IMR-90 (cell line): ENCODE measurements around the gene NRP1. TPM values are rescaled to one million over a fixed set of nuclear protein-coding genes. Genes with fewer than 3 reads are reported as not detected.

Experiments
- ATAC-seq: fragments of 200-7000 bp; cut with Tn5 transposase; 2 replicates; pipeline ENCODE4 v1.9.1; 2020; ENCODE audit warnings: low read depth, mild to moderate bottlenecking, moderate library complexity
- BruUV-seq: library from RNA; stranded (reverse); fragments of 400-500 nt; replicated peaks from 2 replicates; lab custom pipeline; 2021; lab: Mats Ljungman, UMichigan
- CTCF ChIA-PET: fragments of 300-600 bp; formaldehyde crosslinking; extraction: SDS; loops from one replicate; lab custom pipeline; 2021; ENCODE audit warnings: antibody characterized with exemption; lab: Yijun Ruan, JAX
- POLR2A ChIA-PET: fragments of 300-600 bp; sonication (Branson Sonifier 250); formaldehyde crosslinking; loops from one replicate; lab custom pipeline; 2022; ENCODE audit warnings: antibody characterized with exemption; ENCODE audit not compliant: unreplicated experiment; lab: Charles Lee
- DNase-seq: peaks from one replicate; pipeline ENCODE4 v3.0.0; 2013
- H2AFZ ChIP-seq: replicated peaks from 2 replicates; pipeline ENCODE3; 2013; ENCODE audit warnings: low read length, mild to moderate bottlenecking; ENCODE audit not compliant: poor library complexity
- H2AK5ac ChIP-seq: 2 replicates; pipeline ENCODE4 v1.6.1; 2013; ENCODE audit warnings: low read depth, low read length, inconsistent platforms
- H2AK9ac ChIP-seq: replicated peaks from 2 replicates; pipeline ENCODE3; 2013; ENCODE audit warnings: mild to moderate bottlenecking, low read depth, low read length, moderate library complexity; ENCODE audit not compliant: poor library complexity
- H2BK120ac ChIP-seq: 2 replicates; pipeline ENCODE4 v1.6.1; 2013; ENCODE audit warnings: low read depth, low read length, inconsistent platforms
- H2BK15ac ChIP-seq: 3 replicates; pipeline ENCODE4 v1.6.1; 2013; ENCODE audit warnings: low read depth, low read length, inconsistent platforms
- H2BK20ac ChIP-seq: 2 replicates; pipeline ENCODE4 v1.6.1; 2013; ENCODE audit warnings: low read depth, mild to moderate bottlenecking, inconsistent platforms, low read length, moderate library complexity
- H2BK5ac ChIP-seq: 2 replicates; pipeline ENCODE4 v1.6.1; 2013; ENCODE audit warnings: mild to moderate bottlenecking, low read depth, low read length, inconsistent platforms; ENCODE audit not compliant: poor library complexity, severe bottlenecking
- H3K14ac ChIP-seq: replicated peaks from 2 replicates; pipeline ENCODE4 v1.6.1; 2013; ENCODE audit warnings: low read depth, low read length, inconsistent platforms
- H3K18ac ChIP-seq: 2 replicates; pipeline ENCODE4 v1.6.1; 2013; ENCODE audit warnings: low read depth, low read length, control low read depth
- H3K23ac ChIP-seq: 2 replicates; pipeline ENCODE4 v1.6.1; 2013; ENCODE audit warnings: low read depth, low read length, inconsistent platforms
- H3K27ac ChIP-seq: 2 replicates; pipeline ENCODE4 v1.5.1; 2013; ENCODE audit warnings: mild to moderate bottlenecking, control low read depth, low read length; ENCODE audit not compliant: insufficient read depth
- H3K27me3 ChIP-seq: 2 replicates; pipeline ENCODE4 v1.6.1; 2013; ENCODE audit warnings: low read length; ENCODE audit not compliant: control insufficient read depth, insufficient read depth
- H3K36me3 ChIP-seq: 2 replicates; pipeline ENCODE4 v1.6.1; 2013; ENCODE audit warnings: low read length, mixed read lengths; ENCODE audit not compliant: control insufficient read depth, insufficient read depth
- H3K4ac ChIP-seq: 2 replicates; pipeline ENCODE4 v1.6.1; 2013; ENCODE audit warnings: low read depth, low read length, inconsistent platforms
- H3K4me1 ChIP-seq: 2 replicates; pipeline ENCODE4 v1.6.1; 2013; ENCODE audit warnings: low read length, mixed read lengths; ENCODE audit not compliant: control insufficient read depth, insufficient read depth
- H3K4me2 ChIP-seq: 2 replicates; pipeline ENCODE4 v1.6.1; 2013; ENCODE audit warnings: low read depth, mild to moderate bottlenecking, control low read depth, low read length, moderate library complexity
- H3K4me3 ChIP-seq: 2 replicates; pipeline ENCODE4 v1.5.1; 2013; ENCODE audit warnings: low read depth, mild to moderate bottlenecking, control low read depth, low read length, moderate library complexity; ENCODE audit not compliant: insufficient read depth
- H3K56ac ChIP-seq: 2 replicates; pipeline ENCODE4 v1.6.1; 2013; ENCODE audit warnings: low read length, inconsistent platforms; ENCODE audit not compliant: insufficient read depth; ENCODE audit errors: extremely low read depth
- H3K79me1 ChIP-seq, 2 experiments: 2 replicates each; pipeline ENCODE4 v1.6.1; 2013; ENCODE audit warnings: low read length in 2 of 2, inconsistent platforms in 1 of 2, low read depth in 1 of 2
- H3K9ac ChIP-seq: 2 replicates; pipeline ENCODE4 v1.6.1; 2013; ENCODE audit warnings: low read depth, low read length, control low read depth
- H3K9me1 ChIP-seq: 2 replicates; pipeline ENCODE4 v1.6.1; 2013; ENCODE audit warnings: low read length, inconsistent platforms; ENCODE audit not compliant: insufficient read depth
- H3K9me3 ChIP-seq: 2 replicates; pipeline ENCODE4 v1.6.1; 2013; ENCODE audit warnings: low read length; ENCODE audit not compliant: control insufficient read depth, insufficient read depth
- H4K20me1 ChIP-seq: 2 replicates; pipeline ENCODE4 v1.6.1; 2013; ENCODE audit warnings: low read length, inconsistent platforms; ENCODE audit not compliant: insufficient read depth
- H4K5ac ChIP-seq: 2 replicates; pipeline ENCODE4 v1.6.1; 2013; ENCODE audit warnings: mild to moderate bottlenecking, low read depth, low read length, control low read depth
- H4K8ac ChIP-seq, 2 experiments: 2 replicates each; pipeline ENCODE4 v1.6.1; 2013; ENCODE audit warnings: low read depth in 2 of 2, low read length in 2 of 2, control low read depth in 1 of 2, inconsistent platforms in 1 of 2
- H4K91ac ChIP-seq: 2 replicates; pipeline ENCODE4 v1.6.1; 2013; ENCODE audit warnings: low read depth, low read length, inconsistent platforms; ENCODE audit not compliant: insufficient read depth
- BHLHE40 ChIP-seq: fragments of 150-350 bp; IDR thresholded peaks from 2 replicates; pipeline ENCODE4 v1.6.1; 2016; ENCODE audit warnings: mild to moderate bottlenecking, low read depth, low read length
- FOS ChIP-seq: fragments of 150-350 bp; IDR thresholded peaks from 2 replicates; pipeline ENCODE4 v1.6.1; 2016; ENCODE audit warnings: low read depth, low read length
- MAFK ChIP-seq: IDR thresholded peaks from 2 replicates; pipeline ENCODE4 v1.6.1; 2012; ENCODE audit warnings: low read depth, low read length, improper control_type of control experiment
- MXI1 ChIP-seq: IDR thresholded peaks from 2 replicates; pipeline ENCODE4 v1.6.1; 2012; ENCODE audit warnings: low read depth, mild to moderate bottlenecking, low read length, moderate library complexity, borderline replicate concordance
- NFE2L2 ChIP-seq: fragments of 150-350 bp; IDR thresholded peaks from 2 replicates; pipeline ENCODE4 v1.6.1; 2016; ENCODE audit warnings: low read depth, mild to moderate bottlenecking, low read length
- POLR2A ChIP-seq: IDR thresholded peaks from 2 replicates; pipeline ENCODE4 v1.6.1; 2012; ENCODE audit warnings: mild to moderate bottlenecking, low read depth, low read length
- RCOR1 ChIP-seq: IDR thresholded peaks from 2 replicates; pipeline ENCODE4 v1.6.1; 2012; ENCODE audit warnings: mild to moderate bottlenecking, low read length, improper control_type of control experiment; ENCODE audit not compliant: insufficient replicate concordance
- WGBS, 2 experiments: methylation state at CpG; one replicate each; pipeline versions ENCODE4 v1.1.5 to v1.1.7; 2013; ENCODE audit warnings: missing lambda C conversion rate in 2 of 2; ENCODE audit not compliant: insufficient read length in 1 of 2; ENCODE audit errors: extremely low coverage in 2 of 2; 5-methylcytosine and 5-hydroxymethylcytosine counted together
- dilution Hi-C: fragments of 300-500 bp; cut with HindIII; formaldehyde crosslinking; loops from one replicate; pipeline ENCODE4 v1.14.3; 2018; ENCODE audit warnings: low sequenced_read_pairs; ENCODE audit not compliant: unreplicated experiment
- in situ Hi-C: fragments of 300-500 bp; cut with MboI; formaldehyde crosslinking; loops from 3 replicates; pipeline ENCODE4 v1.14.3; 2019; ENCODE audit warnings: low sequenced_read_pairs, inconsistent platforms, mixed read lengths
- intact Hi-C: fragments of 100-400 bp; cut with micrococcal nuclease; formaldehyde crosslinking; loops from 2 replicates; pipeline ENCODE4 v1.10.0; 2022
- polyA plus RNA-seq, 3 experiments: library from polyadenylated mRNA; depleted of rRNA; stranded (reverse); fragments of >200 nt; gene quantifications; 2 replicates each; pipeline ENCODE4 v1.2.3, GENCODE V29; 2012; ENCODE audit warnings: low replicate concordance in 1 of 3
- total RNA-seq: library from RNA; depleted of rRNA; stranded (reverse); fragments of >200 nt; gene quantifications from 2 replicates; pipeline ENCODE4 v1.2.3, GENCODE V29; 2012

The NRP1 gene
- total and polyA plus RNA-seq, 2 of the 4 experiments (the other 2 are of a cell fraction): 108 to 227 TPM

DNA sequence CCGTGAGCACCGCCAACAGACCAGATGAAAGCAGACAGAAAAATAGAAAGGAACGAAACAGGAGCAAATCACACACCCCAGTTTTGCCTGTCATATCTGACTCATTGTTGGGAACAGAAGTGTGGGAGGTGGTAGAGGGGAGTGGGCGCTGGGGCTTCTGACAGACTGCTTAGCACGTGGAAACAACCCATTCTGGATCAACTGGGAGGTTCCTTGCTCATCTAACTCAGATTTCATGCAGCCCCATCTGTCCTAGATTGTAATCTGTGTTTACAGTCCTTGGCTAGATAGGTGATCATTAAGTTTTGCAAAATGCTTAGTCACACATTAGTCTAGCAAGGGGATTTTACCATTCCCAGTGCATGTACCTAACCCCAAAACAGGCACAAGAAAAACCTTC is 154.1 kb downstream of the NRP1 start:
- no peak overlapping the region for H3K56ac ChIP-seq
- no peak overlapping the region for H4K91ac ChIP-seq
- no peak overlapping the region for H3K18ac ChIP-seq
- peaks cover 14% of the 10 kb centered on the region; the same call in 1 of the 2 replicates for H3K9me1 ChIP-seq
- no peaks in the 10 kb centered on the region for H3K27me3 ChIP-seq
- no peak overlapping the region for H3K9ac ChIP-seq
- TF ChIP-seq MAFK (no peak), FOS (0 out of 2 replicates have a peak, but pooled peaks have one; percentile 24), NFE2L2 (peak; percentile 55; the same call in 1 of the 2 replicates), POLR2A (no peak), MXI1 (peak; percentile 50; the same call in 1 of the 2 replicates), BHLHE40 (0 out of 2 replicates have a peak, but pooled peaks have one; percentile 11), RCOR1 (no peak)
- peaks cover 24% of the 10 kb centered on the region for H3K36me3 ChIP-seq
- H4K8ac ChIP-seq: peak overlapping the region in 1 of 2 experiments; percentile 47; a peak in 1 of 4 replicates
- no peaks in the 10 kb centered on the region for H4K20me1 ChIP-seq
- H3K23ac ChIP-seq: no peak overlapping the region
- peak overlapping the region; percentile 32 for H2BK5ac ChIP-seq
- peak overlapping the region; percentile 61 for H2AK5ac ChIP-seq
- WGBS, 2 experiments: 100% methylated on average over 2 of the region's 5 CpGs; no CpG with 5 or more reads in 1 of the 2 experiments
- H2BK120ac ChIP-seq: no peak overlapping the region
- in situ Hi-C loops (no loop called here), dilution Hi-C loops (no loop called here), intact Hi-C loops (no loop called here)
- H2AFZ ChIP-seq: no peak overlapping the region
- H3K4me1 ChIP-seq: peaks cover 10% of the 10 kb centered on the region
- POLR2A ChIA-PET: no interaction called here
- CTCF ChIA-PET: no interaction called here
- H3K9me3 ChIP-seq: no peaks in the 10 kb centered on the region
- BruUV-seq: no TSS peak
- no peak overlapping the region for H2BK20ac ChIP-seq
- peak overlapping the region; percentile 17 for H3K4ac ChIP-seq
- no peak overlapping the region for H3K14ac ChIP-seq
- H3K4me2 ChIP-seq: no peak overlapping the region
- peak; percentile 68 for DNase-seq
- H3K4me3 ChIP-seq: no peak overlapping the region
- no peak overlapping the region for H2BK15ac ChIP-seq
- H3K79me1 ChIP-seq: peaks cover 11 to 15% of the 10 kb centered on the region in 2 experiments; a peak in 2 of 4 replicates
- no peak overlapping the region for H3K27ac ChIP-seq
- no peak; the same call in none of the 2 replicates for ATAC-seq
- H2AK9ac ChIP-seq: peak overlapping the region; percentile 63
- no peak overlapping the region for H4K5ac ChIP-seq
